Activated naive CD4-positive, alpha-beta T cell treated with Interleukin-2 at 50 U/mL for 16 hours (primary cell): ENCODE data around the gene FERMT1.
"Not testable (repeated sequence)": the region's sequence is repeated elsewhere in the genome, so short reads cannot be mapped to it uniquely, and the experiment has no call there.

Experiments used
- DNase-seq: peaks from one replicate; pipeline ENCODE4 v3.0.0-alpha.2; 2020

The FERMT1 gene

DNA sequence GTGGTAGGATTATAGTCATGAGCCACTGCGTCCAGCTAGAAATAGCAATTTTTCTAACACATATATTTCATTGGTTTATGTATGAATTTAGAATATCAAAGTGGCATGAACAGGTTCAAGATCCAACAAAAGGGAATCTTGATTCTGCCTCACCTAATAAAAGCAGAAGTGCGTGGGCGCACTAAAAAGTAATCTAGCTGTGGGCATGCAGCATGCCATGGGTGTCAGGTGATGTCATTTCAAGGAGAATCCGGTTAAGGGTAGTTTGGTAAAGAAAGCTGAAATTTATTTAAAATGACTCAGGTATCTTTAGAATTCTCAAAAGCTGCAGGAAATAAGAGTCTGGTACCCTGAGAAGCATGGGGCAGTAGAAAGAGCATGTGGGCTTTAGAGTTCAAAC lies 86.6 kb downstream of the FERMT1 start:
- no peak for DNase-seq

DNA sequence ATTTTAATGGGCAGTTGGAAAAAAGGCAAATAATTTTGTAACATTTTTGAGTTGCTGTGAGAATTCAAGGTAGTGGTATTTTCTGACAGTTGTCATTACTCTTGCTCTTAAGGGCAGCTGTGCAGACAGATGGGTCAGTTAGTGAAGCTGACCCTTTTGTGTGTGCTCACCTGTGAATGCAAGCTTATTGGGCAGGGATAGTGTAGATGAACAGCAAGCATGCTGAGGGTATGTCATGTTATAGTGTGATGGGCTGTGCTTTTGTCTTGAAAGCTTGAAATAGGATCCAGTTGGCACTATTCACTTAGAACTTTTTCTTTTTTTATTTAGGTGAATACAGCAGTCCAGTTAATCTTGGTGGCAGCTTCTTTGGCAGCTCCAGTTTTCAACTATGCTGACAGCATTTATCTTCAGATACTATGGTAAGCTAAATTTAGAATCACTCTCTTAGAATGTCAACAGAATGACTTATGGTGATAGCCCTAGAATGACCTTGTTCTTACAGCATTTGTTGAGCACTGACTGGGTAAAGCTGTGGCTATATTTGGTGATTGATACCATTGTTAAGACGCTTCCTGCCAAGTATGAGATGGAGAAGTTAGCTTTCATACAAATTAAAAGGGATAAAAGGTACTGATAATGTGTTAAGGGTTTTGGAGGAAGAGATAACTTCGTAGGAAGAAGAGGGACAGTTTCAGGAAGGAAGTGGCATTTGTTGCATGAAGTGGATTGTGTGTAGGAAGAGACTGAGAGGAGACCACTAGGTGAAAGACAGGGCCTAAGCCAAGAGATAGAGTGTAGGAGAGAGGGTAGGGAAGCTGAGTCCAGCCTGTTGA lies 88.5 kb downstream of the FERMT1 start:
- DNase-seq = no peak

GRCh38 chr20:6032907-6033306 lies 89.9 kb downstream of the FERMT1 start:
- not testable (repeated sequence) for DNase-seq

DNA sequence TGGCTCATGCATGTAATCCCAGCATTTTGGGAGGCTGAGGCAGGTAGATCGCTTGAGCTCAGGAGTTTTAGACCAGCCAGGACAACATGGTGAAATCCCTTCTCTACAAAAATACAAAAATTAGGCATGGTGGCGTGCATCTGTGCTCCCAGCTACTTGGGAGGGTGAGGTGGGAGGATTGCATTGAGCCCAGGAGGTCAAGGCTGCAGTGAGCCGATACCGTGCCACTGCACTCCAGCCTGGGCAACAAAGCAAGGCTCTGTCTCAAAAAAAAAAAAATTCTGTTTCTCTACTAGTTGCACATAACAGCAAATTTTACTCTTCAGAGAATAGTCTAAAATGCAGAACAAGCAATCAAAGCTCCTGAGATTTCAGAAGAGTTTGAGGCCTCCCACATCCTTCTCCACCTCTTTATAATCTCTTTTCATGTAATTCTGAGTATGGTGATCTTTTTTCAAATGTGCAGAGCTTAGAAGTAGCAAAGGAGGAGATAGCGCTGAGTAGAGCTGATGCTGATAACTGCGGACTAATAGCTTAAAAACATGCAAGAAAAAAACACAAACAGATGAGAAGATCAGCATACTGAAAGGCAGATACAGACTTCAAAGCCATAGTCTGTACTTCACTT lies 92.3 kb downstream of the FERMT1 start:
- DNase-seq = no peak

DNA sequence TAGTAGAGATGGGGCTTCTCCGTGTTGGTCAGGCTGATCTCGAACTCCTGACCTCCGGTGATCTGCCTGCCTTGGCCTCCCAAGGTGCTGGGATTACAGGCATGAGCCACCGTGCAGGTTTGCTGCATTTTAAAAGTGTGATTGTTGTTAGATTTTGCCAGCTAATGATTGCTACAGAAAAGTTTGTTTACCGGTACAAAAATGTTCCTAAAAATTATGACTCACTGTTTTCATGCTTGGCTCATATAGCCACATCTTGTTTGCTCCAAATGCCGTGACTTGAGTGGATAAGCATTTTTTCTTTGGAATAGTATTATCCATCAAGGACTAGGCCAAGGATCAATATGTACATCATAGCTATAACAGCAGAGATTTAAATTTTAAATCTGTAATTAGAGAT lies 93.3 kb downstream of the FERMT1 start:
- no peak for DNase-seq

GRCh38 chr20:6028818-6029217 lies 94.0 kb downstream of the FERMT1 start:
- DNase-seq = no peak

GRCh38 chr20:6026051-6026450 lies 96.8 kb downstream of the FERMT1 start:
- DNase-seq = no peak
